Stimulated activated CD8-positive, alpha-beta memory T cell treated with anti-CD3 and anti-CD28 coated beads, Interleukin-12 subunit alpha, Interleukin-12 subunit beta, amount 100 ng/mL, for 24 hours (primary cell): Measurements from ENCODE around the gene RNF121.
A peak's percentile ranks its signal among the peaks of the same experiment; 100 is the strongest.
"Not testable (repeated sequence)": the region's sequence is repeated elsewhere in the genome, so short reads cannot be mapped to it uniquely, and the experiment has no call there.

Experiments used
- DNase-seq: peaks from one replicate; pipeline ENCODE4 v3.0.0-alpha.2; 2020; ENCODE audit errors: extremely low read depth

RNF121 gene

GRCh38 chr11:71928737-71929443 is at the start of gene RNF121:
TSS of gene RNF121 (plus strand) at chr11:71929046. CDS start at chr11:71929062, 16 bp downstream.
- peak; percentile 96 for DNase-seq

- not testable (repeated sequence) for DNase-seq
Measured at GRCh38 chr11:71885806-71886205, 43.0 kb upstream of the RNF121 start.

- not testable (repeated sequence) for DNase-seq
Measured at GRCh38 chr11:71888335-71889010, 40.4 kb upstream of the RNF121 start.

- not testable (repeated sequence) for DNase-seq
Measured at GRCh38 chr11:71889181-71889872, 39.5 kb upstream of the RNF121 start.

- no peak for DNase-seq
Measured at GRCh38 chr11:71895961-71896360, 32.9 kb upstream of the RNF121 start.

GRCh38 chr11:71901137-71901536 is 27.7 kb upstream of the RNF121 start:
- not testable (repeated sequence) for DNase-seq

GRCh38 chr11:71908218-71908617 is 20.6 kb upstream of the RNF121 start:
- DNase-seq: no peak

- DNase-seq: not testable (repeated sequence)
Measured at GRCh38 chr11:71910775-71911174, 18.1 kb upstream of the RNF121 start.

- peak; percentile 51 for DNase-seq
Measured at GRCh38 chr11:71911321-71911985, 17.4 kb upstream of the RNF121 start.

- not testable (repeated sequence) for DNase-seq
Measured at GRCh38 chr11:71911986-71912340, 16.9 kb upstream of the RNF121 start.

- DNase-seq: no peak
Measured at GRCh38 chr11:71913756-71914526, 14.9 kb upstream of the RNF121 start.

GRCh38 chr11:71914617-71915189 is 14.1 kb upstream of the RNF121 start:
- DNase-seq: no peak

- no peak for DNase-seq
Measured at GRCh38 chr11:71917646-71918140, 11.2 kb upstream of the RNF121 start.

GRCh38 chr11:71927820-71928736 is 768 bp upstream of the RNF121 start, which contains the start of gene XNDC1N:
TSS of gene XNDC1N (minus strand) at chr11:71928594. CDS start at chr11:71923353, 5,241 bp downstream.
- DNase-seq: peak; percentile 55

- no peak for DNase-seq
Measured at GRCh38 chr11:71929491-71929890, 645 bp downstream of the RNF121 start.

GRCh38 chr11:71930556-71931244 is 1.9 kb downstream of the RNF121 start:
- DNase-seq: no peak

- DNase-seq: no peak
Measured at GRCh38 chr11:71931245-71931602, 2.4 kb downstream of the RNF121 start.

GRCh38 chr11:71933141-71933933 is 4.5 kb downstream of the RNF121 start:
- DNase-seq: no peak
